Panc1 (cell line): ENCODE data around the gene C1QL2. TPM values are rescaled to one million over a fixed set of nuclear protein-coding genes. Genes with fewer than 3 reads are reported as not detected.

ENCODE experiments used
- ATAC-seq: fragments of 200-7000 bp; cut with Tn5 transposase; 2 replicates; pipeline ENCODE4 v1.9.1; 2020; ENCODE audit warnings: mild to moderate bottlenecking, moderate library complexity
- BruUV-seq: library from RNA; stranded (reverse); fragments of 400-500 nt; replicated peaks from 2 replicates; lab custom pipeline; 2021; lab: Mats Ljungman, UMichigan
- CTCF ChIA-PET: fragments of 300-600 bp; sonication (Branson Sonifier 250); formaldehyde crosslinking; loops from one replicate; lab custom pipeline; 2022; ENCODE audit warnings: antibody characterized with exemption; lab: Charles Lee
- POLR2A ChIA-PET: fragments of 300-600 bp; sonication (Branson Sonifier 250); formaldehyde crosslinking; loops from one replicate; lab custom pipeline; 2022; ENCODE audit warnings: antibody characterized with exemption; lab: Charles Lee
- DNase-seq: peaks from one replicate; pipeline ENCODE4 v3.0.0-alpha.2; 2010; ENCODE audit warnings: low read depth, low spot score
- H3K27ac ChIP-seq: 2 replicates; pipeline ENCODE4 v1.5.1; 2011; ENCODE audit warnings: mild to moderate bottlenecking, low read length, inconsistent platforms
- H3K27me3 ChIP-seq: fragments of 200-500 bp; sonication (Bioruptor generic); 2 replicates; pipeline ENCODE4 v1.6.0; 2014; ENCODE audit warnings: low read length, inconsistent platforms; ENCODE audit not compliant: control insufficient read depth, insufficient read depth
- H3K36me3 ChIP-seq: fragments of 200-500 bp; sonication (Bioruptor generic); 2 replicates; pipeline ENCODE4 v1.5.1; 2014; ENCODE audit warnings: inconsistent platforms, mild to moderate bottlenecking, low read length, moderate library complexity; ENCODE audit not compliant: control insufficient read depth, insufficient read depth
- H3K4me1 ChIP-seq: 2 replicates; pipeline ENCODE4 v1.5.1; 2011; ENCODE audit warnings: inconsistent platforms, mild to moderate bottlenecking, low read length, moderate library complexity; ENCODE audit not compliant: control insufficient read depth, insufficient read depth
- H3K4me3 ChIP-seq, 2 experiments: 2 replicates each; pipeline ENCODE4 v1.5.1; 2011 to 2012; ENCODE audit warnings: low read depth in 2 of 2, low read length in 2 of 2, mild to moderate bottlenecking in 2 of 2, inconsistent platforms in 1 of 2, moderate library complexity in 1 of 2
- H3K9me3 ChIP-seq: fragments of 200-500 bp; sonication (Bioruptor generic); 2 replicates; pipeline ENCODE4 v1.5.1; 2014; ENCODE audit warnings: low read depth, mild to moderate bottlenecking, inconsistent platforms, low read length, moderate library complexity; ENCODE audit not compliant: control insufficient read depth, insufficient read depth
- CTCF ChIP-seq: fragments of 450-650 bp; IDR thresholded peaks from 2 replicates; pipeline ENCODE4 v1.5.1; 2017; ENCODE audit warnings: mild to moderate bottlenecking
- POLR2AphosphoS5 ChIP-seq: IDR thresholded peaks from 2 replicates; pipeline ENCODE4 v1.6.1; 2012; ENCODE audit warnings: mild to moderate bottlenecking, low read depth, low read length, moderate library complexity
- SIN3A ChIP-seq: IDR thresholded peaks from 2 replicates; pipeline ENCODE4 v1.6.1; 2012; ENCODE audit warnings: low read depth, mild to moderate bottlenecking, low read length, moderate library complexity, borderline replicate concordance; ENCODE audit not compliant: insufficient read depth
- TCF7L2 ChIP-seq: IDR thresholded peaks from 2 replicates; pipeline ENCODE4 v1.6.1; 2011; ENCODE audit warnings: mild to moderate bottlenecking, low read depth, low read length, inconsistent platforms
- in situ Hi-C: cut with HindIII; loops from 2 replicates; pipeline ENCODE4 v1.10.0; 2016; ENCODE audit warnings: low sequenced_read_pairs, low pct_unique_long_range_greater_than_20kb
- intact Hi-C: fragments of 100-400 bp; cut with micrococcal nuclease; formaldehyde crosslinking; loops from one replicate; pipeline ENCODE4 v1.10.0; 2022; ENCODE audit not compliant: unreplicated experiment
- total RNA-seq: library from RNA; stranded (reverse); gene quantifications from one replicate; pipeline ENCODE4 v1.2.1, GENCODE V29; 2021; ENCODE audit not compliant: unreplicated experiment
- TF ChIP-seq, protein P1 (sequence below), 2 experiments: IDR thresholded peaks; 2 replicates each; pipeline ENCODE4 v1.6.1; 2011 to 2012; ENCODE audit warnings: low read depth in 2 of 2, control low read depth in 1 of 2, low read length in 1 of 2, mild to moderate bottlenecking in 1 of 2, moderate library complexity in 1 of 2; ENCODE audit not compliant: insufficient read depth in 1 of 2

Gene C1QL2
- total RNA-seq, 1 experiment from 2014 or later, result not detected

GRCh38 chr2:119117408-119117807 is 41.1 kb downstream of the C1QL2 start:
- intact Hi-C loops (no loop called here), in situ Hi-C loops (no loop called here)
- no TSS peak for BruUV-seq

GRCh38 chr2:119116411-119117295 is 41.9 kb downstream of the C1QL2 start:
- DNase-seq, result no peak
- Histone ChIP-seq H3K4me1 (no peaks in the 10 kb centered on the region), H3K36me3 (no peaks in the 10 kb centered on the region), H3K4me3 (no peak overlapping the region), H3K27me3 (peaks cover 7% of the 10 kb centered on the region), H3K9me3 (no peaks in the 10 kb centered on the region), H3K27ac (no peak overlapping the region)
- no TSS peak for BruUV-seq
- intact Hi-C loops, result no loop called here
- in situ Hi-C loops, result no loop called here
- no peak for ATAC-seq
- CTCF ChIA-PET, result no interaction called here
- POLR2A ChIA-PET, result no interaction called here
- no peak for TF ChIP-seq TCF7L2
- TF ChIP-seq, protein P1, sequence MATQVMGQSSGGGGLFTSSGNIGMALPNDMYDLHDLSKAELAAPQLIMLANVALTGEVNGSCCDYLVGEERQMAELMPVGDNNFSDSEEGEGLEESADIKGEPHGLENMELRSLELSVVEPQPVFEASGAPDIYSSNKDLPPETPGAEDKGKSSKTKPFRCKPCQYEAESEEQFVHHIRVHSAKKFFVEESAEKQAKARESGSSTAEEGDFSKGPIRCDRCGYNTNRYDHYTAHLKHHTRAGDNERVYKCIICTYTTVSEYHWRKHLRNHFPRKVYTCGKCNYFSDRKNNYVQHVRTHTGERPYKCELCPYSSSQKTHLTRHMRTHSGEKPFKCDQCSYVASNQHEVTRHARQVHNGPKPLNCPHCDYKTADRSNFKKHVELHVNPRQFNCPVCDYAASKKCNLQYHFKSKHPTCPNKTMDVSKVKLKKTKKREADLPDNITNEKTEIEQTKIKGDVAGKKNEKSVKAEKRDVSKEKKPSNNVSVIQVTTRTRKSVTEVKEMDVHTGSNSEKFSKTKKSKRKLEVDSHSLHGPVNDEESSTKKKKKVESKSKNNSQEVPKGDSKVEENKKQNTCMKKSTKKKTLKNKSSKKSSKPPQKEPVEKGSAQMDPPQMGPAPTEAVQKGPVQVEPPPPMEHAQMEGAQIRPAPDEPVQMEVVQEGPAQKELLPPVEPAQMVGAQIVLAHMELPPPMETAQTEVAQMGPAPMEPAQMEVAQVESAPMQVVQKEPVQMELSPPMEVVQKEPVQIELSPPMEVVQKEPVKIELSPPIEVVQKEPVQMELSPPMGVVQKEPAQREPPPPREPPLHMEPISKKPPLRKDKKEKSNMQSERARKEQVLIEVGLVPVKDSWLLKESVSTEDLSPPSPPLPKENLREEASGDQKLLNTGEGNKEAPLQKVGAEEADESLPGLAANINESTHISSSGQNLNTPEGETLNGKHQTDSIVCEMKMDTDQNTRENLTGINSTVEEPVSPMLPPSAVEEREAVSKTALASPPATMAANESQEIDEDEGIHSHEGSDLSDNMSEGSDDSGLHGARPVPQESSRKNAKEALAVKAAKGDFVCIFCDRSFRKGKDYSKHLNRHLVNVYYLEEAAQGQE (IDR thresholded peaks at IDR 0.05; ENCODE audit: insufficient read depth in 1 of 2, low read depth in 2 of 2, low read length in 1 of 2), result no peak
- TF ChIP-seq CTCF, result no peak
- TF ChIP-seq POLR2AphosphoS5, result no peak
- no peak for TF ChIP-seq SIN3A

More at GRCh38 chr2:119117408-119117807, 41.1 kb downstream of the C1QL2 start:
- ChIA-PET CTCF (no interaction called here), POLR2A (no interaction called here)
- no peak for TF ChIP-seq POLR2AphosphoS5
- no peak for TF ChIP-seq CTCF
- TF ChIP-seq SIN3A, result no peak
- Histone ChIP-seq H3K27me3 (peaks cover 7% of the 10 kb centered on the region), H3K27ac (no peak overlapping the region), H3K4me3 (no peak overlapping the region), H3K4me1 (no peaks in the 10 kb centered on the region), H3K9me3 (no peaks in the 10 kb centered on the region), H3K36me3 (no peaks in the 10 kb centered on the region)
- ATAC-seq (no peak), DNase-seq (no peak)
